HG03064 (cell line): ENCODE results near the gene ZNF143.
"Not testable (repeated sequence)": the region's sequence is repeated elsewhere in the genome, so short reads cannot be mapped to it uniquely, and the experiment has no call there.

Experiments used
- ATAC-seq: cut with Tn5 transposase; IDR thresholded peaks from one replicate; pipeline ENCODE4 v1.9.1; 2021; ENCODE audit warnings: low read depth; ENCODE audit not compliant: unreplicated experiment

The ZNF143 gene

DNA sequence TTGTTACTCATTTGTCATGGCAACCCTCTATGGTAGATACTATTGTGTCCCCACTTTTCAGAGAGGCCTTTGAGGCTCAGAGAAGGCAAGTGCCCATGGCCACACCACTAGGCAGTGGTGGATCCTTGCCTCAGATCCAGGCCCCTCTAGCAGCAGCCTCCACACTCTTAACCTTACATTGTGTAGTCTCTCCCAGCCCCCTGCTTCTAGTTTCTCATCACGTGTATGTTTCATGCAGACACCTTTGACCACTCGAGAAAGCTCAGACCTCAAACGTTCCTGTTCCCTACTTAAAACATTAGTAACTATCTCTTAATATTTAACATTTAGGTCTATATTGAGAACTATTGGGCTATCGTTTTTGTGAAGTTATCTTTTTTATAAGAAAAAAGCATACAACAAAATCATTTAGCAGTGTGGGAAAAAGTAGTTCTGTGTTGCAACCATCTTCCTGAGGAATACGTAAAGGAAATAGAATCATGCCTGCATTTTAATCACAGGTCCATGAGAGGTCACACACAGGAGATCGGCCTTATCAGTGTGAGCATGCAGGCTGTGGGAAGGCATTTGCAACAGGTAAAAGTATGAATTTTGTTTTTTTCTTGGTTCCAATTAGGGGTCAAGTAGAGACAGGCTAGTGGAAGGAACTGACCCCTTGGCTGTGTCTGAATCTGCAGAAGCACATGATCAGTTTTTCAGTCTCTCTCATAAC lies 35.1 kb downstream of the ZNF143 start:
- ATAC-seq = no peak

DNA sequence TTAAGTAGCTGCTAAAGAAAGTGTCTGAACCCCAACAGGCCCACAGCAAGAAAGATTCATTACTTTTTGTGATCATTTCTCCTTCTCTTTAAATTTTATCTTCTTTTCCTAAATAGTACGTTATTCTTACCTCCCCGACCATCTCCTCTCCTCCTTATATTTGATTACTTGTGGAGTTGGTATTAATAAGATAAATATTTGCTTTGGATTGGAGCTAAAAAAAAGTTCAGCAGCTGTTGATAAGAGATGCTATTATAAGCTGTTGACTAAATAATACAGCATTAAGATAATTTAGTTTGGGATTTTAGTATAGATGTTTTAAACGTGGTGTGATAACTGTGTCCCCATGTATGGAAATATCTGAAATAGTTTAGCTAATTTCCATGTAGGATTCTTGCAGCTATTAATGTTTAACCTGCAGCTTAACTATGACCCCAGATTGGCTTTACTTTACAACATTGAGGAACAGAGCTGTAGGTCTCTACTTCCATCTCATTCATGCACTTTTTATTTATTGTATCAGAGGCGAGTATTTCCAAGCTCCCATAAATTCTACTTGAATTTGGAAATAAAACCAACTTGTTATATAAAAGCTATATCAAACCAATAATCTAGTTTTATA lies 37.8 kb downstream of the ZNF143 start:
- no peak for ATAC-seq

DNA sequence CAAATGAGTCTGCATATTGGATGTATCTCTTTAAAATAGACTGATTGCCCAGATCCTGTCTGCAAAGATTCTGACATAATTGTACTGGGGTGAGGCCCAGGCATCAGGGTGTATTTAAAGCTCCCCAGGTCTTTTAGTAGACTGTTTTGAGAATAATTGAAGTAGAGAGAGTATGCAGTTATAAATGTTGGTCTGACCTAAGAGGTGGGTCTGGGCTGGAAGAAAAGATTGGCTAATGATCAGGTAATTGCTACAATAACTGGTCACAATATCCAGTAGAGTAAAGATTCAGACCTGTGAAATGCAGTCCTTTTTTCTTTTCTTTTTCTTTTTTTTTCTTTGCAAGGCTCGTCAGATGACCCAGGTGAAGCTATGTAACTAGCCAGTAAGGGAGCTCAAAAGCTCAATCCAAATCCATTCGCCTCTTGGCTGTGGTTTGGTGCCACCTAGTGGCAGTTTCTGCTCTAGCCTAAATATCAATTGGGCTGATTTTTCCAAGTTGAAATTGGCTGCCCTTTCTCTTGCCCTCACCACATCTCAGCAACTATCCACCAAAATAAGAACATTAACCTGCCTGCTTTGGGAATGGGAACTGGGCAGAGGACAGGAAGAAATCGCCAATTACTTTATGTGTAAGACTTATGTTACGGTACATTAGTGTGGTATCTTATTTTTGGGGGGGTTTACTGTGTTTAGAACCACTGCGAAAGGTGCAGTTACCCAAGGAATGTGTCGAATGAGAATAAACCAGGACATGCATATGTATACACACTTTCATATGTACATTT lies 45.9 kb downstream of the ZNF143 start:
- ATAC-seq = no peak

DNA sequence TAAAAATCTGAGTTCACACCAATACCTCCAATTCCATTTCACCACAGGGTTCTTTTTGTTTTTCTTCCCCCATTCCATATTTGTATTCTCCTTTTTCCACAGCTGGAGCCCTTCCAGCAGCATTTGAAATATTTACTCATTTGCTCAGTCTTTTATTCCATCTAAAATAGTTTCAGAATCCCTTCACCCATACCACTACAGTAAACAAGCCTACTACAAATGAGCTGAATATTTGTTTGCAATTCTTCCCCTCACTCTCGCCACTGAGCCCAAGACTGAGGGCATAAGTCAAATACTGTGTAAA lies 46.4 kb downstream of the ZNF143 start:
- ATAC-seq = no peak

DNA sequence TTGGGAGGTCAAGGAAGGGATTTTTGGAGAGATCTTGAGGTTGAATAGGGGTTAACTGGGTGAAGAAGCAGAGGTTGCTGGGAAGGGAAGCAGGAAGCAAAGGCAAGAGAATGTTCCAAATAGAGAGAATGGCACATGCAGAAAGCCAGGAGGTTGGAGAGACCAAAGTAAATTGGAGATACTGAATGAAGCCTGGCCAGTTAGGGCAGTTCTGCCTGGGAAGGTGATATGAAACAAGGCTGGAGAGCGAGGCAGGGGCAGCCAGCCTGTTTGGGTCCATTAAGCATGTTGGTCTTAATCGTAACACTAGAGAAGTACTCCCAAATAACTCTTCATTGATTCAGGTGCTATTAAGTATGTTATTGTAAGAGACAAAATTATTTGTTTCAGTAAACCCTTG lies 48.2 kb downstream of the ZNF143 start:
- ATAC-seq = no peak

DNA sequence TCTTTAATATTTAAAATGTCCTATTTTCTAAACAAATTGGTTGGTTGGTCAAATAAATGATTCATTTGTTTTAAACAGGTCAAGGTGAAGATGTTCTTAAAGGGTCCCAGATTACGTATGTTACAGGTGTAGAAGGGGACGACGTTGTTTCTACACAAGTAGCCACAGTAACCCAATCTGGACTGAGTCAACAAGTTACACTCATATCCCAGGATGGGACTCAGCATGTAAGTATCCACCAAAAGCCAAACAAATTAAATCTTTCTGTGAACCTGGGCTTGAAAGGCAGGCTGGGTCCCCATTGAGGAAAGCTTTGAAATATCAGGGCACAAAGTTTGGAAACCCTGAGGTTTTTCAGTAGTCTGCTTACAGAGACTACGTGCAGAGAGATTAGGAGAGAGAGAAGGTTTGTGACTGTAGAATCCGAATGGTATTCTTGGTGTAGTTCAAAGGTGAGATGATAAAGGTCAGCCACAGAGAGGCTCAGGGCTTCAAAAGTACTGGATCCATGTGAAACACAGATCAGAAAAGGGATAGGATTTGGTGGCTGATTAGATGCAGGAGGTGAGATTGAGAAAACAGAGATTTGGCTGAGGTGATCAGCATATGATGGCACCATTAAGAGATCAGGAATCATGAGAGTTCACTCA lies 51.7 kb downstream of the ZNF143 start:
- ATAC-seq = no peak

DNA sequence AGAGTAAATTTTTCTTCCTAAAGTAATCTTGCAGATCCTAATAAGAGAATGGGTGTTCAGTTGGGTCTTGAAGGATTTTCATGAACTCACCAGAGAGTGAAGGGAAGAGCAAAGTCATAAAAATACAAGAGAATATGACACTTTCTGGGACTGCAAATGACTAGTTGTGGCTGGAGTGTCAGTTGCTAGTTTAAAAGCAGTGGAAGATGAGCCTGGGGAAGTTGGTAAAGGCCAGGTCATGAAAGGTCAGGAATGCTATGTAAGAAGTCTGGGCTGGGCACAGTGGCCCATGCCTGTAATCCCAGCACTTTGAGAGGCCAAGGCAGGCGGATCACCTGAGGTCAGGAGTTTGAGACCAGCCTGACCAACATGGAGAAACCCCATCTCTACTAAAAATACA lies 53.8 kb downstream of the ZNF143 start:
- not testable (repeated sequence) for ATAC-seq

DNA sequence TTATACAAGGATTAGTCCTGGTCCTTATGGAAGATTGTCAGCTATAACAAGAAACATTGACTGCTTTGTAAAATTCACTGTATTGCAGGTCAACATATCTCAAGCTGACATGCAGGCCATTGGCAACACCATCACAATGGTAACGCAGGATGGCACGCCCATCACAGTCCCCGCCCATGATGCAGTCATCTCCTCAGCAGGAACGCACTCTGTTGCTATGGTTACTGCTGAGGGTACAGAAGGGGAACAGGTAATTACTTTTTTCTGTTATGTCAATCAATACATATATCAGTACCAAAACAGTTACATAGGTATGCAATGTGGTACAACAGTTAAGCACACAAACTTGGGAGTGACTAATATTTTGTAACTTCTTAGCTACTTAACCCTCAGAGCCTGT lies 55.3 kb downstream of the ZNF143 start:
- ATAC-seq = no peak

DNA sequence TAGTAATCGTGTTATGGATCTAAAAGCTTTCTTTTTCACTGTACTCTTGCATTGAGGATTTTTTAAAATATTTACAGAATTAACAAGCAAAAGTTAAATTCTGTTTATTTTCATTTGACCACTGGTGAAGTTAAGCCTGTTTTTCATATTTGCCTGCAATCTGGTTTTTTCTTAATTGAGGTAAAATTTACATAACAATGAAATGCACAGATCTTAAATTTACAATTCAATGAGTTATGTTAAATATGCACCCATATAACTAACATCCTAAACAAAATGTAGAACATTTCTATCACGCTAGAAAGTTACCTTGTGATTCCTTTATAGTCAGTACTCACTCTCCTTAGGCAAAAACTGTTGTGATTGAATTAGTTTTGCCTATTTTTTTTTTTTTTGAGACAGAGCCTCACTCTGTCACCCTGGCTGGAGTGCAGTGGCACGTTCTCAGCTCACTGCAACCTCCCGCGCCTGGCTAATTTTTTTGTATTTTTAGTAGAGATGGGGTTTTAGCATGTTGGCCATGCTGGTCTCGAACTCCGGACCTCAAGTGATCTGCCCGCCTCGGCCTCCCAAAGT lies 58.1 kb downstream of the ZNF143 start:
- no peak for ATAC-seq

DNA sequence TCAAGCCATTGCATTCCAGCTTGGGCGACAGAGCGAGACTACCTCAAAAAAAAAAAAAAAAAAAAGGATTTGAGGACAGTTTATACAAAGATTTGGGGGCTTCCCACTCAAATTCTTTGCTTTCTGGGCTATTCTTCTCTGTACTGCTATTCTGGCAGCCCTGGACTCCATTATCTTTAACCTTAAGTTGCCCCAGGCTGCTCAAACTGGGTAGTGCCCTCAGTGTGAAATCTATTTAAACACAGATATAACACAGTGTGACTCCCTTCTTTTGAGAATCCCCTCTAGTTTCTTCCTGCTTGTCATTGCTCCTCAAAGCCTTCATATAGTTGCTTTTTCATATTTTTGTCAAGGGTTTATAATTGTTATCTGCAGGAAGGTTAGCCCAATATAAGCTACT lies 63.2 kb downstream of the ZNF143 start:
- no peak for ATAC-seq

DNA sequence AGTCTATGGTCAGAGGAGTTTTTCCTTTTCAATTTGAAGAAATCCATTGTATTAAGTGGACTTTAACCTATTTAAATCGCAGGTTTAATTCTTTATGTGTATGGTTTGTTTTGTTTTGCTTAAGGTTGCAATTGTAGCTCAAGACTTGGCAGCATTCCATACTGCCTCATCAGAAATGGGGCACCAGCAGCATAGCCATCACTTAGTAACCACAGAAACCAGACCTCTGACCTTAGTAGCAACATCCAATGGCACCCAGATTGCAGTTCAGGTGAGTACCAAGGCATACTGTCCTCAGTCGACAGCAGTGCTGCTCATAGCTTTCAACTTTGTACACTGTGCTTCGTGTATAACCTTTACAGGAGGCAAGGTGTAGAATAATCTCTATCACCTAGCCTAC lies 64.3 kb downstream of the ZNF143 start:
- no peak for ATAC-seq

DNA sequence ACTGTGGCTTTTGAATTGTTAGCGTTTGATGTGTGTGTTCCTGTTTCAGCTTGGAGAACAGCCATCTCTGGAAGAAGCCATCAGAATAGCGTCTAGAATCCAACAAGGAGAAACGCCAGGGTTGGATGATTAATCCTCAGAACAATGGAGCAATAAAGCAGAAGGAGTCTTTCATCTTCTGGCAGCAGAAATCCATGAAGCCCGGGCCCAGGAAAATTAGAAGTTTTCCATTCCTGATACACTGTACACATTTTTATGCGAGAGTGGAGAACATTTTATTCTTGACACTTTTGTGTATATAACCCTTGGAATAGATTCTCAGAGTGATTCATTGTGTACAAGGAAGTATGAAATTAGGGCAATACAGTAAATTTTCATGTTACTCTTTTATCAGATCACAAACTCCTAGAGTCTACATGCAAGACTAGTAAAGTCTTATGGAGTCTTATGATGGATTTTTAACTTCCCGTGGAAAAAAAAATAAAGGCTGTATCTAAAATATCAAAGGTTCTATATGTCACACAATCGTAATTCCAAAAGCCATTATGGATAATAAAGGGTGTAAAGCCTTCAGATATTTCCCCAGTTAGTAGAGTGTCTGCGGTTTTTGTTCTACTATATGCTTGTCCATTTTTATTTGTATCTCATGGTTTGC lies 66.8 kb downstream of the ZNF143 start:
- ATAC-seq = no peak

DNA sequence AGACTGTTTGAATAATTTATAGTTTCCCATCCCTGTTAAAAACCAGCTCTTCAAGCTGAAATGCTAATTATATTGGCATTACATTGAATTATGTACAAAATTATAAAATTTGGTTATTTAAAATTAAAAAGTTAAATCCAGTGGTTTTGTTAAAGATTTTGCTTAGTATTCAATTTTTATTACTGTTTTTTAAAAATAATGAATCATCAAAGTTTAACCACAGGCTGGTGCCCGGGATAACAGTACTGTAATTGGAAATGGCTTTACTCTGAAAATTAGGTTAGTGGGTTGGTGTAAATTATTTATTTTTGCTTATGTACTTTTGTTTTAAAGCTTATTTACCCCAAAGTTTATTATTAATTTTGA lies 67.3 kb downstream of the ZNF143 start:
- no peak for ATAC-seq

DNA sequence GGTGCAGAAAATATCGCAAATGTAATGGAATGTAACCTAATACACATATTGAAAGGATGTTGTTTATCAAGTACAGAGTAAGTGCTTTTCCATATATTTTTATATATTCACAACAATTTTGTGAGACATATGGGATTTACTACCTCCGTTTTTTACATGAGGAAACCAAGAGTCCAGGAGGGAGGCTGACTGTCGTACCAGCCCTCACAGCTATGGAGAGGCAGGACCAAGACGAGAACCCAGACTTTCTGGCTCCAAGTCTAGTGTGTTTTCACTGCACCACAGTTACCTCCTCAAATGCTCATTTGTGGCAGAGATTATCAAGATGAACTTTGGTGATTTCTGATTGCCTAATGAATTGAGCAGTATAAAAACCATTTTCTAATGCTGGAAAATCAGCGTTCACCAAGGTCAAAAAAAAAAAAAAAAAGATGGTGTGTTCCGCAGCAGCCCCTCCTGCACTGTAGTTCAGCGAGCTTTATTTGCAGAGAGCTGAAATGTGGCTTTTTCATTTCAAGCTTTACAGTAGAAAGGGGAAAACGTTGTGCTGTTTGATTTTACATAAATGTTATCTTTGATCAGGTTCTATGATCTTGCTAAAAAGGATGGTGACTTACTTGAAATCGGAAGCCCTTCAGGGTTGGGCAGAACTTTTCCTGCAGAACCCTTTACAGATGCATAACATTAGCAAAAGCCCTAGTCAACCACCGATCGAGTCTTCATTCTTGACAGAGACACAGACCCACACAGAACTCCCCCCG lies 67.9 kb downstream of the ZNF143 start:
- ATAC-seq = no peak

DNA sequence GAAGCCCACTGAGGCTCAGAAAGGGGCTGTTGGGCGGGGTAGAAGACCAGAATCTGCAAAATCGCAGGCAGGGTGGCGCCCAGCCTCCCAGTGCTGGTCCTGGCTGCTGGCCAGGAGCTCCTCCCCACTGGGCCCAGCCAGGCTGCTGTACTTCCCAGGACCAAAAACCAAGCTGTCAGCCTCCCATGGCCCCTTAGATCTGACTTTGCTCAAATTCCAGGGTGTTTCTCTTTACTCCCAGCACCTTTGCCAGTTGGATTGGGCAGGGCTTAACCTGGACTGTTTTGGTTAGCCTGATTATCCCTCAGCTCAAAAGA lies 68.5 kb downstream of the ZNF143 start:
- no peak for ATAC-seq

DNA sequence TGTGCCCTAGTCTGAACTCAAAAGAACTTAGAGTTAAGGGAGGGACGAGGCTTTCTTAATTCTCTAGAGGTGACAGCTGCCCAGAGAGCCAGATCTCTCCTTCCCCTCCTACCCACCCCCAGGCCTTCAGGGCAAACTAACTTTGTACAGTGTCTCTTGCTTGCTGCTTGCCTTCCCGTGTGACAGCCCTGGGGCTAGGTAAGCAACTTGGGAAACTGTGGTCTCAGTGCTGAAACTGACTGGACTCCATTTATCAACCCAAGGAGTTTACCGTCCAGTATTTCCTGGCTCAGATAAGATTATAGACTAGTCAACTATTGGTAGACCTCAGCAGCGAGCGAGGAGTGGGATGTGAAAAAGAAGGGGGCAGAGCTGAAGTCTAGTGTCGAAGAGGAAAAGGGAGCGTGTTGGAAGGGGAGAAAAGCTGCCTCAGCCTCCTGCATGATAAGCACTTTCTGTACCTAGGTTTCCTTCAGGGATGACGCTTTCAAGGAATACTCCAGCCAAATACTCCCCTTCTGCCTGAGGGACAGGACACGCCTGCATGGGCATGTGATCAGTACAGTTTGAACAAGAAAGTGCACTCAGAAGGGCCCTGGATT lies 69.3 kb downstream of the ZNF143 start:
- ATAC-seq = no peak

DNA sequence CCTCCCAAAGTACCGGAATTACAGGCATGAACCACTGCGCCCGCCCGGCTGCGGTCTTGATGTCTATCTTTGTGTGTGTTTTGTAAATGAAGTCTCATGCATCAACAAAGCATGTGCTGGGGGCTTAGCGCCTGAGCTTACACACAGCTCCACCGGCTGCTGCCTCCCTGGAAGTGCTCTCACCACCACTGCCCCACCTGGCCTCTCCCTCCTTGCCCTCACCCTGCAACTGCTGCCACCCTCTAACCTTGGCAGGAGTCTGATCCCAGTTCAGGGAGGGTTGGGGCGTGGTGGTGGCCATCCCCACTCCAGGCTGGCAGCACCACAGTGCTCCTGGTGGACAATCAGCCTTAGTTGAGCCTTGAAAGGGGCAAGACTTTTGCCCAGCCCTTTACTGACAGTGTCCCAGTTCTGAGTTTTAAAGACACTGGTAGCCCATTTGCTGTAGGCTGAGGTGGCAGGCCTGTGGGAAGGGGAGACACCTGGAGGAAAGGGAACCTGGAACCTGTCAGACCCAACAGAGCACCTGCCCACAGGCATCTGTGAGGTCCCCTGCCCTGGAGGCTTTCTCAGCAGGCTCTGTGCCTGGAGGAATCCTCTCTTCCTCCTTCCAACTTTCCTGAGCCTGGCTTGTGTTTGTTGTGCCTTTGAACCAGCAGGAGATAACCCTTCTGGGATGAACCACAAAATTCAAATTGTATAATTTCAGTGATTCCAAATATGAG lies 70.3 kb downstream of the ZNF143 start:
- ATAC-seq = no peak

DNA sequence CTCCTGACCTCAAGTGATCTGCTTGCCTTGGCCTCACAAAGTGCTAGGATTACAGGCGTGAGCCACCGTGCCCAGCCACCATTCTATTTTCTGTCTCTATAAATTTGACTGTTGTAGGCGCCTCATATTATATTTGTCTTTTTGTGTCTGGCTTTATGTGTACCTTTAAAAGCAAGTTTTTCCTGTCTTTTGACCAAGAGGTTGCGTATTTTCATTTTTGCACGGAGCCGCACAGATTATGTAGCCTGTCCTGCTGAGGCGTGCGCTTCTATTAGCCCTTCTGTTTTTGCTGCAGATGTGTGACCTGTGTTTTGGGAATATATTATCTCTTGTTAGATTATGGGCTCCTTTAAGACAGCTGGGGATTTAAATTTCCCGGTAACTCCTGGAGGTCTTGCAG lies 72.2 kb downstream of the ZNF143 start:
- no peak for ATAC-seq
